Lower leg skin (tissue), 3 donors: ENCODE results near the gene WNT2B.

Source experiments
- CTCF ChIP-seq, 3 donors: fragments of 450-650 bp; IDR thresholded peaks; one replicate each; pipeline ENCODE4 v1.5.1; 2016; ENCODE audit warnings: antibody characterized with exemption in 3 of 3, mild to moderate bottlenecking in 3 of 3, moderate library complexity in 2 of 3
- POLR2A ChIP-seq, 2 donors: fragments of 450-650 bp; IDR thresholded peaks; one replicate each; pipeline ENCODE4 v1.6.1; 2016 to 2017; ENCODE audit warnings: antibody characterized with exemption in 2 of 2, mild to moderate bottlenecking in 1 of 2, moderate library complexity in 1 of 2

- TF ChIP-seq POLR2A (IDR thresholded peaks at IDR 0.05) (no peak), CTCF (IDR thresholded peaks at IDR 0.05) (no peak)
Measured at GRCh38 chr1:112542206-112542973, 33.6 kb downstream of the WNT2B start.
